Activated effector memory CD4-positive, alpha-beta T cell treated with anti-CD3 and anti-CD28 coated beads, Interleukin-2, amount 50 U/mL, for 16 hours (primary cell): ENCODE data around the gene ULK4.
"Not testable (repeated sequence)": the region's sequence is repeated elsewhere in the genome, so short reads cannot be mapped to it uniquely, and the experiment has no call there.

Experiments used
- DNase-seq: peaks from one replicate; pipeline ENCODE4 v3.0.0-alpha.2; 2020

Gene ULK4

DNA sequence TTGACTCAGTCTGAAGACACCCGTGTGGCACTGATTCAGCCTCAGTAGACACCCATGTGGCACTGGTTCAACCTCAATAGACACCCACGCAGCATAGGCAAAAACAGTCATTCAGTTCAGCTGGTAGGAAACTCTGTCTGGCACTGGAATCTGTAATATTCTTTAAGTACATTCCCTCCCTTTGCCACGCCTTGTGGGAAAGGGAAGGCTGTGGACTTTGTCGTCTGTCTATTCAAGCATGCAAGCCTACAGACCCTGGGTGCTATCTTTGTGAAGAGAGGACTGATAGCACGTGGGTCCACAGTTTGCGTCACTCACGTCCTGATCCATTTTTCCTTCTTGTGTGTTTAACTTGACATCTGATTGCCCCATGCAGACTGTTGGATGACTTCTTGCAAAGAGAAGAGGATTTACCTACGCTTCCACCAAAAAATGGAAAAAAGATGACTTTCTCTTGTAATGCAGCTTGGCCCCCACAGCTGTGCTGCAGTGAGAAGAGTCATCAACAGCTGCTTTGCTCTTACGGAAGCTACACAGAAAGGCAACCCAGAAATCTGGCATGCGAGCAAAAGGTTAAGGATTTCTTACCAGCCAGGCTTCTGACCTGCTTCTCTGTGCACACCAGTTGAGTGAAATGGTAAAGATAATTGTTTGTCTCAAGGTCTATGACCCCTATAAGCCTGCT is 278.1 kb downstream of the ULK4 start:
- DNase-seq = no peak

DNA sequence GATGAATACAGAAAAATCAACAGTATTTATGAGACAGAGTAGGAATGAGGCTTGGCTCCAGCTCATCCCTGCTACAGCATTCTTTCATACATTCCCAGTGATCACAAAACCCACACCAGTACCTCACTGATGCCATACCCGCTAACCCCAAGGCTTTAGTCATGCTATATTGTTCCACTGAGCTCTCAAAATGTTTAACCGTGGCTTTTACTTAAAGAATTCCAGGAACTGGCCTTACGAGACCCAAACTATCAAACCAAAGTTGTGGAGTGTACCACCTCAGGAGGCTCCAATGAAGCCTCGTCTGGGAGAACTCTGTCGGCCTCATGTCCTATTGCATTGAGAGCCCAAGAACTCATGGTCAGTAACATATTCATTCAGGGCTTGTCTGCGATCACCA is 278.9 kb downstream of the ULK4 start:
- no peak for DNase-seq

DNA sequence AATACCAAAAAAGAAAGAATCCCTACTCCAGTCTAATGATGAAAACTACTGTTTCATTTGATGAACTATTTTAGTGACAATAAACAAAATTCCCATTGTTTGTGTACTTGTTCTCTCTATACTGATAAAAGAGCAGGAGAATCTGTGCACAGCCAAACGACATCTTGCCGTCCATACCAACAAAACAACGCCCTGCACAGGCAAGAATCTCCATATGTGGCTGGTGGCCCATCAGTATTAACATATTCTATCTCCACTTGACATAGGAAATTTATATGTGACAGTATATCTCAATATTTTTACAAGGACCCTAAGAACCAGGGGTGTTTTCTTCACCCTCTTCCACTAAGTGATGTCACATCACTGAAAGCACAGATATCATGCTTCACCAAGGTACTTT is 279.5 kb downstream of the ULK4 start:
- no peak for DNase-seq

DNA sequence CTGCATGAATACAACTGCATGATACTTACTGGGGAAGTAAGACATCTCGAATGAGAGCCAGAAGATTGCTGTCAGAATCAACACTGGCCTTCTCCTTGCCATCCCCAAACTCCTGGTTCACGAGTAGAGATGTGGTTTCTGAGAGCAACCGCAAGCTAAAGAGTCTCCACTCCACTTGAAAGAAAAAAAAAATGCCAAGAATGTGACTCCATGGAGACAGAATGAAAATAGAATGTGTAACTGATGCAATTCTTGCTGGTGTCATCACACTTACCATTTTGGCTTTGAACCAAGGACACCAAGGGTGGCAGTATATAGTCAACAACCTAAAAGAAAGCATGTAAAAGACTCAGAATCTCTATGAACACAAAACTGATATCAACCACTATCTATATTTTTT is 280.4 kb downstream of the ULK4 start:
- no peak for DNase-seq

DNA sequence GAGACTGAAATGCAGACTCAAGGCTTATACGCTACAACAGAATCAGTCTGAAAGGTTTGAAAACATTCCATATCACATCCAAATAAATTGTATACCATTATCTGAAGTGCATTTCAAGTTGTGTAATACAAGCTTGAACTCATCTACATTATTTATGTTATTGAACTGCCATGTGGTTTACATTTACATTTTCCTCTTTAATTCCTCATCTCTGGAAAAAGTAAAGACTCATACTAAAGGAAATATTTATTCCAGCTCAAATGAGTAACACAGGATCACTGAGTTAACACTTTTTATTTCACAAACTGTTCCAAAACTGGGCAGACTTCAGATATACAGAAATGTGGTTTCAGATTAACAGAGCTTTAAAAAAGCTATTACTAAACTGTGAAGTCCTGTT is 282.5 kb downstream of the ULK4 start:
- no peak for DNase-seq

DNA sequence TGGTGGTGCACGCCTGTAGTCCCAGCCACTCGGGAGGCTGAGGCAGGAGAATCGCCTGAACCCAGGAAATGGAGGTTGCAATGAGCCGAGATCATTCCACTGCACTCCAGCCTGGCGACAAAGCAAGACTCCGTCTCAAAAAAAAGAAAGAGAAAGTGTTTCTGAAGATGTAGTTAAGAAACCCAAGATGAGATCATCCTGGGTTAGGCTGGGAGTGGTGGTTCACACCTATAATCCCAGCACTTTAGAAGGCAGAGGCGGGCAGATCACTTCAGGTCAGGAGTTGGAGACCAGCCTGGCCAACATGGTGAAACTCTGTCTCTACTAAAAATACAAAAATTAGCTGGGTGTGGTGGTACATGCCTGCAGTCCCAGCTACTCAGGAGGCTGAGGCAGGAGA is 286.8 kb downstream of the ULK4 start:
- not testable (repeated sequence) for DNase-seq

DNA sequence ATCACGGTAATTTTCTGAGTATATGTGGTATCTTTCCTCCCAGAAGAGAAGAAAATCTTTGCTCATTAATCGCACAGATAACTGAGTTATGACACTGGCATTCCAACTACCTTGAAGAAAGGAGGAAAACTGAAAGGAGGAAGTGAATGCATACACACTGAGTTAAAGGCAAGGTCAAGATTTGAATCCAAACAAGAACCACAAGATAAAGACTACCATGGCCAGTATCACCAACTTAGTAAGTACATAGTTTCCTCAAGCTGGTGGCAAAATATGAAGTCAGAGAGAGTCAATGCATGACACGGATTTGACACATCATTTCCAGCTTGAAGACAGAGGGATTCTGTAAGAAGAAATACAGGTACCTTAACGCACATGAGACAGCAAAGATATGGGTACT is 287.5 kb downstream of the ULK4 start:
- DNase-seq = no peak

DNA sequence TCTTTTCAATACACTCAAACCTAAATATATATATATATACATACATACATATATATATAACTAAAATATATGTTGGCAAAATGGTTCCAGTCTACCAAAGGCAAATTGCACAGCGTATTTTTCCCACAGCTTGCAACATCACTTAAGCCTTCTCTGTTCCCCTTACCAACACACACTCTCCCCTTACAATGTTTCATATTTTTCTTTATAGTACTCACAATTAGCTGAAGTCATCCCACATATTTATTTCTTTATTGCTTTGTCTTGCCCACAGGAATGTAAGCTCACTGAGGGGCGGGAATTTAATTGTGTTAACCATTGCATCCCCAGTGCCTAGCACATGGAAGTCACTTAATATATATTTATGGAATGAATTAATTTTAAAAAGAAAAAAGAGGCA is 288.3 kb downstream of the ULK4 start:
- no peak for DNase-seq

DNA sequence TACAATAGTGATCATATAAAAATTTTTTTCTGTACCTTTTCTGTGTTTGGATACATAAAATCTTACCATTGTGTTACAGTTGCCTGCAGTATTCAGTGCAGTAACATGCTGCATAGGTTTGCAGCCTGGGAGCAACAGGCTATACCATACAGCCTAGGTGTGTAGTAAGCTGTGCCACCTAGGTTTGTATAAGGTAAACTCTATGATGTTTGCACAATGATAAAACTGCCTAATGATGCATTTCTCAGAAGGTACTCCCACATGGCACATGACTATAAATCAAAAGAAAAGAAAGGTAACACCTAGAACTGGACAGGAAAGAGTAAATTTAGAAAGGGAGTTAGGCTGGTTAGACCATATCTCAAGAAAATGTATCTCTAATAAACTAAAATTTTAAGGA is 293.5 kb downstream of the ULK4 start:
- DNase-seq = no peak

DNA sequence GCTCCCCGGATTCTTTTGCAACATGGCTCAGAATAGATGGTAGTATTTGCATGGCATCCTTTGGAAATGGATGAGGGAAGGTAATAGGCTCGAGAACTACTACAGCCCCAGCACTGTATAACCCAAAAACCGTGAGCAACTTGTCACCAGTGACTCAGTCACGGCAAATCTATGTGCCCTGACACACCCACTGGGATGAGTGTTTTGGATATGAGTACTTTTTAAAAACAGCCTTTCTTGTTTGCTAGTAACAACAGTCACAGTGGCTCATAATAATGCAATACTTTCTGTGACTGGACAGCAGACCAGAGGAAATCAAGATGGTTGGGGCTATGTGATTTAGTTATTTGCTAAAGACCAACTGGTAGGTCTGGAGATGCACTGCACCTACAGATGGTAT is 299.6 kb downstream of the ULK4 start:
- DNase-seq = no peak

DNA sequence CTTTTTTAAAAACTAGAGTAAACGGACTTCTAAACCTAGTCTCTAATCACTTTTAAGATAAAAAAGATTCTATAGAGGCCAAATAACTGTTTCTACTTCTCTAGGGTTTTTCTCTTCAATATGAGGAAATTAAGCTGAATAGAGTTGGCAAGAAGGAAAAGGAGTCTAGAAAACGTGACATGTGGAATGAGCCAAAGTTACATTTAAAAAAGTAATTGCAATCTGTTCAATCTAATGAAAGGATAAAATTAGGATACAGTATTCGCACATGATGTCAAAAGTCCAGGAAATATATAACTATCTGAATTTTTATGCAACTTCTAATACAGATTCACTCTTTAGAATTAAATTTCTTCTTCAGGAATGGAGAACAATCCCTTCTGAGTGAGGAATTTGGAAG is 300.1 kb downstream of the ULK4 start:
- DNase-seq = no peak

DNA sequence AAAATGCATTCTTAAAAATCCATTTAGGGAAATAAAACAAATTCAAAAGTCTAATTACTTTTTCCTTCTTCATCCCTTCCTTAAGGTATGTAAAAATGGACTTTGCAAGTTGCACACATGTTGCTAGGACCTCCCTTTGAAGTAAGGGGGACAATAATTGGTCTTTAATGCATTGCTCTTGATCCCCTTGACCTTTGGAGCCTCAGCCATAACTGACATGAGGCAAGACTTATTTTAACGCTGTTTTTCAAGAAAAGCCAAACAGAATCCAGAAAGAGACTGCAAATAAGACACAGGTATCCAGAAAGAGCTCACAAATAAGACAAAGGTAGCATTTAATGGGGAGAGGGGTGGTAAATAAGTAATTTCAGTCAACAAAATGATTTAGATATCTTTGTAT is 301.4 kb downstream of the ULK4 start:
- DNase-seq = no peak

DNA sequence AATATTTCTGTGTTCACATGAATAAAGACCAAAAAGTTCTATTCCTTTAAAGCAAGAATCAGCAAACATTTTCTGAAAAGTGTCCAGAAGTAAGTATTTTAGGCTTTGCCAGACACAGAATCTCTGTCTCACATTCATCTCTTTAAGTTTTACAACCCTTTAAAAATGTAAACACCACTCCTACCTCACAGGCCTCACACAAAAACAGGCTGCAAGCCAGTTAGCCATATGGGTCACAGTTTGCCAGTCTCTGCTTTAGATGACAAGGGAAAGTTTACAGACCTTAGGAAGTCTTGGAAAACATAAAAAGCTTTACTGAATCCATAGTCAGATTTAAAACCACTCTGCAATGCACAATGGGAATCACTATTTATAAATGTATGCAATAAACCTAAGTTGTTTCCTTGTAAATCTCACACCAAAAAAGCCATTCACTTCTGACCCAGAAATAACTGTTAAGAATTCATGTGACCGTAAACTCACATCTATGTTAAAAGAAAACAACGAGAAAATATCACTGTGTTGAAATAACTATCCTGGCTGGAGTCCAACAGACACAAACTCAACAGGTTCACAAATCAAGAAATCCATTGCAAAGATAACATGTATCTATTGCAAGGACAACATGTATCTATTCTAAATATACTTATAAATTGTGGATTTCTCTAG is 308.2 kb downstream of the ULK4 start:
- no peak for DNase-seq

DNA sequence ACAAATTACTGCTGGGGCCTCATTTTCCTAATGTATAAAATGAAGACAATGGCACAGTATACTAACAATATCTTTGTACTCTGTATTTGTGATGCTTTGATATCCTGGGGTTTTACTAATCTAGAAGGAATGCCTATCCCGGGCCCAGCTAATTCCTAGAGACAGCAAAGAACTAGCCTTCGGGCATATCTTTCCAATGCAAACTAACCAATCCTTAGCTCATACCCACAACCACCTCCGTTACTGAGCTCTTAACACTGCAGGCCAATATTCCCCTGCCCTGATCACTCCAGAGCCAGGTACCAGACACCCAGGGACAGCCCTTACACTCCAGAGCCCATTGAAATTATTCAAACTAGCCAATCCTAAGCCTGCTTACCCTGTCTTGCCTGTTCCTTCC is 309.0 kb downstream of the ULK4 start:
- DNase-seq = no peak

DNA sequence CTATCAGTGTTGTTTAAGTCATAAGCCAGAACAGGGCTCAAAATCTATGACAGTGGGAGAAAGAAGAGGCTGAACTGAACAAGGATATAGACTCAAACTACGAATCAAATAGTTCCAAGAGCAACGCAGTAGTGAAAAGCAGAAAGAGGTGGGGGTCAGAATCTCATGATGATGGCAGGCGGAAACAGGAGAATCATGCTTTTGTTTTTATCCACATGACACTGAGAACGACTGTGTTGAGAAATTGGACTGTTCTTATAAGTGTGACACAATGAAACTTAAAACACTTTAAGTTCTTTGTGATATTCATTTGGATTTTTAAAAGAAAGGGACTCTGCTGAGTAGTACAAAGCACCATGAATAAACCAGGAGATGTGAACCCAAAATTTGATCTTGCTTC is 309.4 kb downstream of the ULK4 start:
- DNase-seq = no peak

DNA sequence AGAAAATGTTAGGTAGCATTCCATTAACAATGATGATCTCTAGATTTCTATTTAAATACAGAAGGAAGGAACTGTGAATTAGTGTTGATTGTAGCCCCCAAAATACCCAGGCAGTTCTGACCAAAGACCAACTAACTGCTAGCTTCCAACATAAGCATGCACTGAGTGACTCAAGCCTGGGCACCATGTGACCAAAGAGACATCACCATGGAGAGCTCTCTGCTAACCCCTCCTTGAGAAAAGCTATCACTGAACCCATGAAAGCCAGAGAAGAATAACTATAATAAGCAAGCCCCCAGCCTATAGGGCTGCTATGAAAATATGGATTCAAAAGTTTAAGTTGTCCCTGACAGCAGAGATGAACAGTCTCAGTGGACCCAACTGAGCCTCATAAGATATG is 310.2 kb downstream of the ULK4 start:
- no peak for DNase-seq

DNA sequence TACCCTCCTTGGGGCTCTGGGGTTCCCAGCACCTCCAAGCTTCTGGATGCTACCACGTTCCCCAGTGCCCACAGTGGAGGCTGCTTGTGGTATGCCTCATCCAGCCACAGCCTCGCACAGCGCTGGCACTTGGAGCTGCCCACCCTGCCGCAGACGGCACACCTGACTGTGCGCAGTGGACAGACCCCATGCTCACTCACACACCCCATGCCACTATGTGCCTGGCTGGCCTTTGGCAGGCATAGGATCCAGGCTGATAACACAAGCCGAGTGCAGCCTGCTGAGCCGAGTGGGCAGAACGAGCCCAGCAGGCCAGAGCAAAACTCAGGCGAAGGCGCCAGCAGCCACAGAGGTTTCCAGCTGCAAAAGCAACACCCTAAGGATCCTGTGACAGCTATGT is 311.5 kb downstream of the ULK4 start:
- no peak for DNase-seq

DNA sequence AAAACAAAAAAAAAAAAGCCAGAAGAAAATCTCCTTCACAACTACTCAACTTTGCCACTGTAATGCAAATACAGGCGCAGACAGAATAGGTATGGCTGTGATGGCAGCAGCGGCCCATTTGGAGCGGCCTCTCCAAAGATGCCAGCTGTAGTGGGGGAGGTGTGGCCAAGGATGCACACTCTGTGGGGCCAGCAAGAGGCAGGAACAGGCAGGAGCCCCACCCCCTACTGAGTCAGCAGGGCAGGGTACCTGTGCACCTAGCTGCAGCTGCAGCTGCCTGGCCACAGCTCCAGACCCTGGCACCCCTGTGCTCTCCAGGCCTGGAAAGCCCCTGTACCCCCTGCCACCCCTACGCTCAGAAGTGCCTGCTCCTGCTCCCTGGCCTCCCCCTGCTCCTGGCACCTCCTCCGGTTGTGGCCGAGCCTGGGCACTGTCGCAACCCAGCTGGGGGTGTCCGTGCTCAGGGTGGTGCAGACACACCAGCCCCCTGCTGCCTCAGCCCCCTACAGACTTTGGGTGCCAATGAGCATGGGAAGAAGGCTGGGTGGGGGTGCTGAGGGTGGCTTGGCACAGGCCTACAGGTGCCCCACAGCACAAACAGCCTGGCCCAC is 312.7 kb downstream of the ULK4 start:
- no peak for DNase-seq

DNA sequence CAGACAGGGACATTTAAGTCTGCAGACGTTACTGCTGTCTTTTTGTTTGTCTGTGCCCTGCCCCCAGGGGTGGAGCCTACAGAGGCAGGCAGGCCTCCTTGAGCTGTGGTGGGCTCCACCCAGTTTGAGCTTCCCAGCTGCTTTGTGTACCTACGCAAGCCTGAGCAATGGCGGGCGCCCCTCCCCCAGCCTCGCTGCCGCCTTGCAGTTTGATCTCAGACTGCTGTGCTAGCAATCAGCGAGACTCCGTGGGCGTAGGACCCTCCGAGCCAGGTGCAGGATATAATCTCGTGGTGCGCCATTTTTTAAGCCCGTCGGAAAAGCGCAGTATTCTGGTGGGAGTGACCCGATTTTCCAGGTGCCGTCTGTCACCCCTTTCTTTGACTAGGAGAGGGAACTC is 314.2 kb downstream of the ULK4 start:
- DNase-seq = not testable (repeated sequence)

DNA sequence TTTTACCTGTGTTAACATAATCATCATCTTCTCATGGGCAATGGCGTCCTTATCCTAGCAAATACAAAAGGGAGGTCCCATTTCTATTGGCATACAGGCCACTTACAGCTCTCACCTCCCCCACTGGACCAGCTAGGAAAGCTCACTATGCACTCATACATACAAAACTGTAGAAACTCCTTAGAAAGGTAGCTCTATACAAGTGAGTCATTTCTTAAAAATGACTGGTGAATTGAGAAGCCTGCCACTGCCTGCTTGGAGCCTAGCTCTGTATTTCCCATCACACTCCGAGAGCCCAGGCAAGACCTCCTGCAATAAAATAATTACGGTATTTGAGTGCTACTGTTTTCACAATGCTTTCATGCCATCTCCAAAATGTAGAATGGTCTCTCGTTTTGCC is 321.8 kb downstream of the ULK4 start:
- no peak for DNase-seq

DNA sequence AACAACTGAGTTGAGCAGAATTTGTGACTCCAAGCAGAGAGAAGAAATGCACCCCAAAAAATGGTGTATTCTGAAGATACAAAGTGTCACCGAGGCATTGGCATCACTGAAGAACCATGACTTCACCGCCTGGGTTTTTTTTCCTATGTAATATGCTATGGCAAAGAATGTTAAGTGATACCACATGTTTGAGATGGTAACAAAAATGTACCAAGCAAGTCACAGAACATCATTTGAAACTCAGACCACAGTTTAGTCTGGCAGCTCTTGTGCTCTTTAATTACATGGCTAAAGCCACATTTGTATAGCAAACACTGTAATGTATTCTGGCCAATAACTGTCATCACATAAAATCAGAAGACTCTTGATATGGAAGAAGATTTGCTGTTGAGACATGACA is 323.5 kb downstream of the ULK4 start:
- no peak for DNase-seq

DNA sequence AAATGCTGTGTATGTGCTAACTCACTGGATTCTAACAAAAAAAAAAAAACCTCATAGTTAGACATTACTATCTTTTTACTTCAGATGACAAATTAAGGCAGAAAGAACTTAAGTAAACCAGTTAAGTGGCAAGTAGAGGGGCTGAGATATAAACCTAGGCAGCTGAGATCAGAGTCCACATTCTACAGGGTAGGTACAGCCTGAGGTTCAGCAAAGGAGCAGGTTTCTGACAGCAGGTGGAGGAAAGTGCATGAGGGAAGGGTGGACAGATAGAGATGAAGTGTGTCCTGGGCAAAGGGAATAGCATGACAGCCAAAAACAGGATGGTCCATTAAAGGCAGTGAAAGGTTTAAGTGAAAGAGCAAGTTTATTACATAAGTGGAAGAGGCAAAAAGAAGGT is 329.2 kb downstream of the ULK4 start:
- no peak for DNase-seq

DNA sequence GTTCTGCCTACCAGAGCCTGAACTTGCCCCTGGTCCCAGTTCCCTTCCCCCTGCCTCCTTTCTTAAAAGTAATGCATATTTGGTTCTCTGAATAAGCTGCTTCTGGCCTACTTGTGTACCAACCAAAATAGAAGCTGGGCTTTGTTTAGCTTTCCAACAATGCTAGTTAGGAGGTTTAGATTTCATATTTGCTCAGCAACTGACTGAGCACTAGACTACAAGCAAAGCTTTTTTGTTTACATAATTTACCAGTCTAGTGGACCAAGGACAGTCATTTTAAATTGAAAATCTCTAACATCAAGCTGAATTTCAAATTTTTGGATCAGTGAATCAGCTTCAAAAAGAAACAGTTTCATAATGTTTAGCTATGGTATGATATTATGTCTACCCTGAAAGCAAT is 331.2 kb downstream of the ULK4 start:
- DNase-seq = no peak

DNA sequence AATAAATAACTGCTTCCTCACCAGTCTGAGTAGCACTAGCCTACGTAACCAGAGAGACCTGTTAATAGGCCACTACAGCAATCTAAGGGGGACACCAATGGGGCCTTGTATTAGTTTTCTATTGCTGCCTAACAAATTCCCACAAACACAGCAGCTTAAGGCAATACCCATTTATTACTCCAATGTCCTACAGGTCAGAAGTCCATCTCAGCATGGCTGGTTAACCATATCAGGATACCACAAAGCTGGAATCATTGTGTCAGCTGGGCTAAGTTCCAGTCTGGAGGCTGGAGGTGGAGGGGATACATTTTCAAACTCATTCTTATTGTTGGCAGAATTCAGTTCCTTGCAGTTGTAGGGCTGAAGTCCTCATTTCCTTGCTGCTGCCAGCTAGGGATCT is 331.9 kb downstream of the ULK4 start:
- DNase-seq = no peak

DNA sequence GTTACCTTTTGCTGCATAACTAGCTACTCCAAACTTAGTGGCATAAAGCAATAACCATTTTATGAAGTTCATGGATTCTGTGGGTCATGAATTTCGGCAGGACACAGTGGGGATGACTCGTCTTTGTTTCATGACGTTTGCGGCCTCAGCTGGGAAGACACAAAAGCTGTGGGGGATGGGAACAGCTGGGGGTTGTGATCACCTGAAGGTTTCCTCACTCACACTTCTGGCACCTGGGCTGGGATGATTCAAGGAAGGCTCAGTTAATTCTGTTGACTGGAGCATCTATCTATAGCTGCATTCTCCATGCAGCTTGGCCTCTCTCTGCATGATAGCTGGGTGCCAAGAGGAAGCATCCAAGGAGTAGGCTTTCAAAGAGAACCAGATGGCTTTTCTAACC is 332.8 kb downstream of the ULK4 start:
- DNase-seq = no peak
